Measurements from ENCODE around the gene FAM131A. TPM values are rescaled to one million over a fixed set of nuclear protein-coding genes. Genes with fewer than 3 reads are reported as not detected.

FAM131A gene
- total and polyA plus RNA-seq, 2 of the 4 experiments (the other 2 are of a cell fraction): 10.8 to 19.5 TPM

GRCh38 chr3:184386047-184386806 lies 48.8 kb downstream of the FAM131A start:
- DNase-seq: no peak
- no peak overlapping the region for H3K4me2 ChIP-seq (ENCODE audit: low read depth, low read length)
- H3K18ac ChIP-seq (ENCODE audit: low read depth, low read length): no peak overlapping the region
- no peak overlapping the region for H3K56ac ChIP-seq (ENCODE audit: extremely low read depth, insufficient read depth, low read length)
- in situ Hi-C loops (cut with MboI; ENCODE audit: low sequenced_read_pairs) (no loop called here), intact Hi-C loops (cut with micrococcal nuclease) (no loop called here), dilution Hi-C loops (cut with HindIII; ENCODE audit: low sequenced_read_pairs, unreplicated experiment) (no loop called here)
- no peak overlapping the region for H2AK5ac ChIP-seq (ENCODE audit: low read depth, low read length)
- ATAC-seq (ENCODE audit: low read depth): no peak
- no peaks in the 10 kb centered on the region for H4K20me1 ChIP-seq (ENCODE audit: insufficient read depth, low read length)
- no peak overlapping the region for H3K27ac ChIP-seq (ENCODE audit: insufficient read depth, low read length)
- BruUV-seq (replicated peaks): no TSS peak
- H3K79me1 ChIP-seq (ENCODE audit: low read depth in 1 of 2, low read length in 2 of 2): no peaks in the 10 kb centered on the region
- H3K4me3 ChIP-seq (ENCODE audit: insufficient read depth, low read depth, low read length): no peak overlapping the region
- no peak for TF ChIP-seq RCOR1 (IDR thresholded peaks at IDR 0.05; ENCODE audit: insufficient replicate concordance, low read length)
- no peak for TF ChIP-seq RAD21 (IDR thresholded peaks at IDR 0.05; ENCODE audit: low read length)
- no peak for TF ChIP-seq FOS (IDR thresholded peaks at IDR 0.05; ENCODE audit: low read depth, low read length)
- TF ChIP-seq POLR2A (IDR thresholded peaks at IDR 0.05; ENCODE audit: low read depth, low read length): no peak
- TF ChIP-seq MXI1 (IDR thresholded peaks at IDR 0.05; ENCODE audit: borderline replicate concordance, low read depth, low read length): no peak
- TF ChIP-seq CHD1 (IDR thresholded peaks at IDR 0.05; ENCODE audit: low read depth, low read length): no peak
- TF ChIP-seq SMC3 (IDR thresholded peaks at IDR 0.05; ENCODE audit: low read depth, low read length): no peak
- no peak for TF ChIP-seq ELK1 (IDR thresholded peaks at IDR 0.05; ENCODE audit: borderline replicate concordance, low read depth, low read length)
- TF ChIP-seq RFX5 (IDR thresholded peaks at IDR 0.05; ENCODE audit: low read depth, low read length): no peak
- no peak for TF ChIP-seq USF2 (IDR thresholded peaks at IDR 0.05; ENCODE audit: low read depth, low read length)
- no peak for TF ChIP-seq NFE2L2 (IDR thresholded peaks at IDR 0.05; ENCODE audit: low read depth, low read length)
- TF ChIP-seq CEBPB (IDR thresholded peaks at IDR 0.05; ENCODE audit: low read depth, low read length): no peak
- TF ChIP-seq MAFK (IDR thresholded peaks at IDR 0.05; ENCODE audit: low read depth, low read length): no peak
- no peak for TF ChIP-seq MAZ (IDR thresholded peaks at IDR 0.05; ENCODE audit: borderline replicate concordance, low read depth, low read length)
- H3K36me3 ChIP-seq (ENCODE audit: control insufficient read depth, insufficient read depth, low read length): no peaks in the 10 kb centered on the region
- no peak overlapping the region for H4K5ac ChIP-seq (ENCODE audit: low read depth, low read length)
- H2AK9ac ChIP-seq (replicated peaks; ENCODE audit: low read depth, low read length, poor library complexity): no peak overlapping the region
- H2BK120ac ChIP-seq (ENCODE audit: low read depth, low read length): no peak overlapping the region
- H3K4me1 ChIP-seq (ENCODE audit: control insufficient read depth, insufficient read depth, low read length): no peaks in the 10 kb centered on the region
- H3K9me3 ChIP-seq (ENCODE audit: control insufficient read depth, insufficient read depth, low read length): no peaks in the 10 kb centered on the region
- 49% methylated on average over 21 of the region's 37 CpGs; no CpG with 5 or more reads in 1 of the 2 experiments for WGBS, 2 experiments (ENCODE audit: extremely low coverage in 2 of 2, insufficient read length in 1 of 2)
- CTCF ChIA-PET: interaction anchor here (0.6 to 0.7 kb wide), 4 partner anchors 12 to 74 kb away, joined by 3 to 6 read pairs (median 4); no protein-coding TSS in a partner anchor
- H3K23ac ChIP-seq (ENCODE audit: low read depth, low read length): no peak overlapping the region
- H2AFZ ChIP-seq (replicated peaks; ENCODE audit: low read length, poor library complexity): no peak overlapping the region
- no peak overlapping the region for H3K4ac ChIP-seq (ENCODE audit: low read depth, low read length)
- no peak overlapping the region for H2BK15ac ChIP-seq (ENCODE audit: low read depth, low read length)
- peaks cover 76% of the 10 kb centered on the region for H3K27me3 ChIP-seq (ENCODE audit: control insufficient read depth, insufficient read depth, low read length)
- H3K9ac ChIP-seq (ENCODE audit: low read depth, low read length): no peak overlapping the region
- no peak overlapping the region for H3K14ac ChIP-seq (replicated peaks; ENCODE audit: low read depth, low read length)
- no peak overlapping the region for H4K91ac ChIP-seq (ENCODE audit: insufficient read depth, low read depth, low read length)
- H2BK5ac ChIP-seq (ENCODE audit: low read depth, low read length, poor library complexity, severe bottlenecking): no peak overlapping the region
- no peaks in the 10 kb centered on the region for H3K9me1 ChIP-seq (ENCODE audit: insufficient read depth, low read length)
- POLR2A ChIA-PET (ENCODE audit: unreplicated experiment): interaction anchor here (0.6 kb wide), 2 partner anchors 13 to 28 kb away, joined by 5 to 7 read pairs; no protein-coding TSS in a partner anchor
- no peak overlapping the region for H2BK20ac ChIP-seq (ENCODE audit: low read depth, low read length)
- H4K8ac ChIP-seq (ENCODE audit: low read depth in 2 of 2, low read length in 2 of 2): no peak overlapping the region

Data from IMR-90 (cell line).